Fibroblast of mammary gland (primary cell): Measurements from ENCODE around the gene ARID1B.

Source experiments
- DNase-seq: peaks from one replicate; pipeline ENCODE4 v3.0.0-alpha.2; 2010; ENCODE audit warnings: low read depth
- H3K4me3 ChIP-seq: 2 replicates; pipeline ENCODE4 v1.5.1; 2011; ENCODE audit warnings: low read depth, mild to moderate bottlenecking, low read length, moderate library complexity; ENCODE audit not compliant: control insufficient read depth
- TF ChIP-seq, protein P1 (sequence below): conservative IDR thresholded peaks from 2 replicates; pipeline ENCODE4 v1.5.1; 2011; ENCODE audit warnings: low read depth, low read length, inconsistent platforms; ENCODE audit not compliant: control insufficient read depth, insufficient read depth

ARID1B gene

GRCh38 chr6:156809446-156810178 lies 32.4 kb downstream of the ARID1B start:
- no peak for DNase-seq
- TF ChIP-seq, protein P1, sequence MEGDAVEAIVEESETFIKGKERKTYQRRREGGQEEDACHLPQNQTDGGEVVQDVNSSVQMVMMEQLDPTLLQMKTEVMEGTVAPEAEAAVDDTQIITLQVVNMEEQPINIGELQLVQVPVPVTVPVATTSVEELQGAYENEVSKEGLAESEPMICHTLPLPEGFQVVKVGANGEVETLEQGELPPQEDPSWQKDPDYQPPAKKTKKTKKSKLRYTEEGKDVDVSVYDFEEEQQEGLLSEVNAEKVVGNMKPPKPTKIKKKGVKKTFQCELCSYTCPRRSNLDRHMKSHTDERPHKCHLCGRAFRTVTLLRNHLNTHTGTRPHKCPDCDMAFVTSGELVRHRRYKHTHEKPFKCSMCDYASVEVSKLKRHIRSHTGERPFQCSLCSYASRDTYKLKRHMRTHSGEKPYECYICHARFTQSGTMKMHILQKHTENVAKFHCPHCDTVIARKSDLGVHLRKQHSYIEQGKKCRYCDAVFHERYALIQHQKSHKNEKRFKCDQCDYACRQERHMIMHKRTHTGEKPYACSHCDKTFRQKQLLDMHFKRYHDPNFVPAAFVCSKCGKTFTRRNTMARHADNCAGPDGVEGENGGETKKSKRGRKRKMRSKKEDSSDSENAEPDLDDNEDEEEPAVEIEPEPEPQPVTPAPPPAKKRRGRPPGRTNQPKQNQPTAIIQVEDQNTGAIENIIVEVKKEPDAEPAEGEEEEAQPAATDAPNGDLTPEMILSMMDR: no peak
- H3K4me3 ChIP-seq: no peak overlapping the region

DNA sequence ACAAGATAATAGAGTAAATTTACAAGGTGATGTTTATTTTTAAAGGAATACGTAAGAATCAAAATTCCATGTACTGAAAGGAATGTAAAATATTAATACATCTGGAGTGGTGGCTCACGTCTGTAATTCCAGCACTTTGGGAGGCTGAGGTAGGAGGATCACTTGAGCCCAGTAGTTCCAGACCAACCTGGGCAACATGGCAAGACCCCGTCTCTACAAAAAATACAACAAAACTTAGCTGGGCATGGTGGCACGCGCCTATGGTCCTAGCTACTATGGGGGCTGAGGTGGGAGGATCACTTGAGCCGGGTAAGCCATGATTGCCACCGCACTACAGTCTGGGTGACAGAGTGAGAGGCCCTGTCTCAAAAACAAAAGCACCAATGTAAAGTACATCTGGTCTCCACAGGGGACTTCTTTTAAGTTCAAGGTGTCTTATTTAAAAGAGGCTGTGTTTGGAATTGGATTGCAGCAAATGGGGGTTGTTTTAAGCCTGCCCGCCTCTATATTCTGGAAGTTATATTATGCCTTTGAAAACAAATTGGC lies 36.9 kb downstream of the ARID1B start:
- TF ChIP-seq, protein P1: no peak
- no peak for DNase-seq
- no peak overlapping the region for H3K4me3 ChIP-seq

DNA sequence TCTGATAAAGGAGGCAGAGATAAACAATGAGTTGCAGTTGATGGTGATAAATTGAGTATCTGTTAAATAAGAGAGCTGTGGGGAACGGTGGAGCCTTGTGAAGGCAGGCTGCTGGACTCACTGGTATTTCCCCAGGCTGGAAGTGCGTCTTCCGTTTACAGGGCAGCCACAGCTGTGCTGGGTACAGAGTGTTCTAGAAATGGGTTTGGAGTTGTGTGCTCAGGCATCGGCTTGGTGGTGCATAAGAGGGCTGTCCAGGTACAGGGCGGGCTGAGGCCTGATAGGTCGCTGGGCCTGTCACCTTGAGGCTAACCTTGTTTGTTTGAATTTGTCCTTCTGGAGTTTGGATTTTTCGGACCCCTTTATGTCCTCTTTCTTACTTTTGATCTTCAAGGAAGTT lies 39.3 kb downstream of the ARID1B start:
- no peak overlapping the region for H3K4me3 ChIP-seq
- TF ChIP-seq, protein P1: no peak
- DNase-seq: peak; percentile 26

- DNase-seq: no peak
- TF ChIP-seq, protein P1: no peak
- H3K4me3 ChIP-seq: no peak overlapping the region
Observed at GRCh38 chr6:156820089-156820798, 43.1 kb downstream of the ARID1B start.

DNA sequence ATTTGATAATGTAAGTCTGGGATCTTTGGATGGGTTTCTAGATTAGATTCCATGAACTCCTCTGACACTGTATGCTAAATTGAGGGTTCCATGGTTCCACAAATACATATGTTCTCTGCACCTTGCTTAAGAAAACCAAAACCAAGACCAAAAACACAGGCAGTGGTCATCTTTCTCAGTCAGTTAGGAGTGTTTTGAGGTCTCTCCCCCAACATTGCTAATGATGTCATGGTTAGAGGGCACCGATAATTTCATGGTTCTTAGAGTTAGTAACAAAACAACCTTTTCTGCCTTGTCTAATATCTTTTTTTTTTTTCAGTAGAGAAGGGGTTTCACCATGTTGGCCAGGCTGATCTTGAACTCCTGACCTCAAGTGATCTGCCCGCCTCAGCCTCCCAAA lies 44.5 kb downstream of the ARID1B start:
- no peak for DNase-seq
- no peak overlapping the region for H3K4me3 ChIP-seq

DNA sequence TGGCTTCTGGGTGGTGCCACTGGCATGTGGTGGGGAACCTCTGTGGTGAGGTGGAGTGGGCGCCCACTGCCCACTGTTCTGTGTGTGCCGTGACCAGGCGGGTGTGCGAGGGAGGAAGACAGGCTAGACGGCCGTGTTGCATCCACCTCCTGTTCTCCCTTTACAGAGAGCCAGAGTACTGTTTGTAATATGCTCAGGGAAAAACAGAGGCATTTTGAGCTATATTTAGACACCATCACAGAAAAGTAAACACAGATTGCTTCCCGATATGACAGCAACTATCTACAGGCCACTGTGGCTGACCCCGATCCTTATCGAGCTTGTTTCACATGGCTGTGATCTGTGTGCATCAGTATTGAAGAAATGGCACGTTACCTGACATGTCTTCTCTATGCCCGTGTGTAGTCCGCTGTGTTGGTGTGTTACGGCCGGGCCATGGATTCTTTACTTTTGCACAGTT lies 45.6 kb downstream of the ARID1B start:
- no peak overlapping the region for H3K4me3 ChIP-seq
- TF ChIP-seq, protein P1: no peak
- DNase-seq: no peak

More for the DNA sequence above, 44.5 kb downstream of the ARID1B start:
- TF ChIP-seq, protein P1: no peak
